NCI-H748 (cell line): ENCODE data around the gene POTEH.
"Not testable (repeated sequence)": the region's sequence is repeated elsewhere in the genome, so short reads cannot be mapped to it uniquely, and the experiment has no call there.

ENCODE experiments used
- DNase-seq: peaks from one replicate; lab custom pipeline; 2025; ENCODE audit not compliant: unreplicated experiment; lab: John Stamatoyannopoulos, UW

POTEH gene

DNA sequence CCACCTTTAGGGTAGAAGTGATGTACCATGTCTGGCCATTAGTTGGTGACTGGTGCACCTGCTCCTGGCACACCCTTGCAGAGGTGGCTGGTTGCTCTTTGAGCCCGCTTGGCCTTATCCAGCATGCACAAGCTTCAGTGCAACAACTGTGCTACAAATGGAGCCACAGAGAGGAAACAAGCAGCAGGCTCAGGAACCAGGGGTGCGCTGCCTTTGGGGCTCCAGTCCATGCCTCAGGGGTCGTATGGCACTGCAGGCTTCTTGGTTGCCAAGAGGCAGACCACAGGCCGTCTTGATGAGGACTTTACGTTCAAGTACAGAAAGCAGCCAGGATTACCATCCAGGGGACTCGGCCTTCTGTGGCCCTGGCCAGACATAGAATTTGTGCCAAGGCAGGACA is 44.6 kb downstream of the POTEH start:
- not testable (repeated sequence) for DNase-seq

DNA sequence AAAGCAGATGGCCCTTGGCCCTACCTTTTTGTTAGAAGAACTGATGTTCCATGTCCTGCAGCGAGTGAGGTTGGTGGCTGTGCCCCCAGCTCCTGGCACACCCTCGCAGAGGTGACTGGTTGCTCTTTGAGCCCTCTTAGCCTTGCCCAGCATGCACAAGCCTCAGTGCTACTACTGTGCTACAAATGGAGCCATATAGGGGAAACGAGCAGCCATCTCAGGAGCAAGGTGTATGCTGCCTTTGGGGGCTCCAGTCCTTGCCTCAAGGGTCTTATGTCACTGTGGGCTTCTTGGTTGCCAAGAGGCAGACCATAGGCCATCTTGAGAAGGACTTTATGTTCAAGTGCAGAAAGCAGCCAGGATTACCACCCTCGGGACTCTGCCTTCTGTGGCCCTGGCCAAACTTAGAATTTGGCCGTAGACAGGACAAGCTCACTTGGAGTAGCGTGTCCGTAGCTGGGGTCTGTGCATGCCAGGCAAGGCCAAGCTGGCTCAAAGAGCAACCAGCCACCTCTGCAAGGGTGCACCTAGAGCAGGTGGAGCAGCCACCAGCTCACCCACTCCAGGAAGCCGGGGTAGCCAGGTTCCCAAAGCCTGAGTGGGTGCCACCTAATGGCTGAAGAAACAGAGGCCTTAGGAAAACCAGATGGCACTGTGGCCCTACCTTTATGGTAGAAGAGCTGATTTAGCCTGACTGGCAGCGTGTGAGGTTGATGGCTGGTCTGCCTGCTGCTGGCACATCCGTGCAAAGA is 48.5 kb downstream of the POTEH start:
- DNase-seq: not testable (repeated sequence)

DNA sequence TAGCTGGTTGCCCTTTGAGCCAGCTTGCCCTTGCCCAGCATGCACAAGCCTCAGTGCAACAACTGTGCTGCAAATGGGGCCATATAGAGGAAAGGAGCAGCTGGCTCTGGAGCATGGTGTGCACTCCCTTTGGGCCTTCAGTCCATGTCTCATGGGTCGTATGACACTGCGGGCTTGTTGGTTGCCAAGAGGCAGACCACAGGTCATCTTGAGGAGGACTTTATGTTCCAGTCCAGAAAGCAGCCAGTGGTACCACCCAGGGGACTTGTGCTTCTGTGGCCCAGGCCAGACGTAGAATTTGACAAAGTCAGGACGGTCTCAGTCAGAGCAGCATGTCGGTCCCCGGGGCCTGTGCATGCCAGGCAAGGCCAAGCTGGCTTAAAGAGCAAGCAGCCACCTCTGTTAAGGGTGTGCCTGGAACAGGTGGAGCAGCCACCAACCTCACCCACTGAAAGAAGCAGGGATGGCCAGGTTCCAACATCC is 49.1 kb downstream of the POTEH start:
- not testable (repeated sequence) for DNase-seq

DNA sequence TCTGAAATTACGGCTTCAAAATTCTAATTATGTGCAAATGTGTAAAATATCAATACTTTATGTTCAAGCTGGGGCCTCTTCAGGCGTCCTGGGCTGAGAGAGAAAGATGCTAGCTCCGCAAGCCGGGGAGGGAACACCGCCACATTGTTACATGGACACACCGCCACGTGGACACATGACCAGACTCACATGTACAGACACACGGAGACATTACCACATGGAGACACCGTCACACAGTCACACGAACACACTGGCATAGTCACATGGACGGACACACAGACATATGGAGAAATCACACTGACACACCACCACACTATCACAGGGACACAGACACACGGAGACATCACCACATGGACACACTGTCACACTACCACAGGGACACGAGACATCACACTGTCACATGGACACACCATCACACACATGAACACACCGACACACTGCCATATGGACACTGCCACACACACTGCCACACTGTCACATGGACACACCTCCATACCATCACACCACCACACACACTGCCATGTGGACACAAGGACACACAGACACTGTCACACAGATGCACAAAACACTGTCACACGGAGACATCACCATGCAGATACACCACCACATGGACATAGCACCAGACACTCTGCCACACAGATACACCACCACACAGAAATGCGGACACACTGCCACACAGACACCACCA is 58.0 kb downstream of the POTEH start:
- not testable (repeated sequence) for DNase-seq

DNA sequence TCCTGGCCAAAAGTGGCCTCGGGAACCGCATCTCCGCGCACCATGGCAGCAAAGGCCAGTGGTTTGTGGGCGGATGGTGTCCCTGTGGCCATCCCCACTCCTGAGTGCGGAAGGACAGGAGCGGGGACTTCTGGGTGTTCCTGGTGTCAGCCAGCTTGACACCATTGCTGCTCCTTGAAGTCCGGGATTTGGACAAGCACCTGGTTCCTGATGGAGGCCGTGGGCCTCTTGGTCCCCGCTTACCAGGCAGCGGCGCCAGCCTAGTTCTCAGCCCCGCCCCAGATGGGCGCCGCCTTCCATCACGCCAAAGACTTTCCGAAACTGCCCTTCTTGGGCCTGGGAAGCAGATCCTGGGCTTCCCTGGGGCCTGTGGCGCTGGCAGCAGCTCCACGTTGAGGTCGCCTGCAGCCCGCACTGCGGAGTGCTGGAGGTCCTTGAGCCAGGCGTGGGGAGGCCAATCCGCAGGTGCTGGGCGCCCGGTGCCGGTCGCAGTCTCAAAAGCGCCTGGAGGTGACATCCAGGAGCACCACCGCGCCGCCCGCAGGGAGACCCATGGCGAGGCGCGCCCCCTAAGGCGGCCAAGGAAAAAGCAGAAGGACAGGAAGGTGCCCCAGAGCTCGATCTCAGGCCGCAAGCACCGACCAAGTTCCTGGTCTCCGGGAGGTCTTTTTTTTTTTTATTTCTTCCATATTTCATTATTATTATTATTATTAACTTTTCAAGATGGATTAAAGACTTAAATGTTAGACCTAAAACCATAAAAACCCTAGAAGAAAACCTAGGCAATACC is 59.5 kb downstream of the POTEH start:
- not testable (repeated sequence) for DNase-seq

DNA sequence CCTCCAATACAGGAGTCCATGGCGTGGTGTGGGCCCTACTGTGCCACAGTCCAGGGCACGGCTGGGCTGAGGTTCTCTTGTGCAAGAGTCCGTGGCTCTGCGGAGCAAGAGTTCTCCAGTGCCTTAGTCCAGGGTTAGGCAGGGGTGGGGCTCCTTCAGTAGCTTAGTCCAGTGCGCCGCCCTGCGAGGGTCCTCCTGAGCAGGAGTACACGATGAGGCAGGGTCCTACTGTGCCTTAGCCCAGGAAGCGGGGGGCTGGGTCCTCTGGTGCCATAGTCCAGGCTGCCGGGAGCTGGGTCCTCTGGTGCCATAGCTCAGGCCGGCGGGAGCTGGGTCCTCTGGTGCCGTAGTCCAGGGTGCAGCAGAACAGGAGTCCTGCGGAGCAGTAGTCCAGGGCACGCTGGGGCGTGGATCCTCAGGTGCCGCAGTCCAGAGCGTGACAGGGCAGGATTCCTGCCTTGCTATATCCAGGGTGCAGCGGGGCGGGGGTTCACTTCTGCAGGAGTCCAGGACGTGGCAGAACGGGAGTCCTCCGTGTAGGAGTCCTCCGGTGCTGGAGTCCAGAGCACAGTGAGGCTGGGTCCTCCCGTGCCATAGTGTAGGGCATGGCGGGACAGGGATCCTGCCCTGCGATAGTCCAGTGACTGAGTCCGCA is 69.7 kb downstream of the POTEH start:
- not testable (repeated sequence) for DNase-seq

DNA sequence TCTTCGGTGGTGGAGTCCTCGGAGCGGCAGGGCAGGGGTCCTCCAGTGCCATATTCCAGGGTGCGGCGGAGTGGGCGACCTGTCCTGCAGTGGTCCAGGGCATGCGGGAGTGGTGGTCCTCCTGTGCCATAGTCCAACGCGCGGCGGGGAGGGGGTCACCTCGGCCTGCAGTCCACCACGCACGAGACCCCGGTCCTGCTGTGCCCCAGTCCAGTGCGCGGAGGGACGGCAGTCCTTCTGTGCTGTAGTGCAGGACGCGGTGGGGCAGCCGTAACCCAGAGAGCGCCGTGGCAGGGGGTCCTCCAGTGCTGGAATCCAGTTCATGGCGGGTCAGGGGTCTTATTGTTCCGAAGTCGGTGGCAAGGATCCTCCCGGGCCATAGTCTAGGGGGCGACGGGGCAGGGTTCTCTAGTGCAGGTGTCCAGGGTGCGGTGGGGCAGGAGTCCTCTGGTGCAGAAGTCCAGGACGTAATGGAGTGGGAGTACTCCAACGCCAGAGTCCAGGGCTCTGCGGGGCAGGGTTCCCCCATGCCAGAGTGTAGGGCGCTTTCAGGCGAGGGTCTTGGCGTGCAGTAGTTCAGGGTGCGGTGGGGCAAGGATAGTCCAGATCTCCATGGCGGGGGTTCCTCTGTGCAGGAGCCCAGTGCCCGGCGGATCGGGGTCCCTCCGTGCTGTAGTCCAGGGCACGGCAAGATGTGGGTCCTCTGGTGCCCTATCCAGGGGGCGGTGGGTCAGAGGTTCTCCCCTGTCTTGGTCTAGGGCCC is 70.7 kb downstream of the POTEH start:
- not testable (repeated sequence) for DNase-seq

DNA sequence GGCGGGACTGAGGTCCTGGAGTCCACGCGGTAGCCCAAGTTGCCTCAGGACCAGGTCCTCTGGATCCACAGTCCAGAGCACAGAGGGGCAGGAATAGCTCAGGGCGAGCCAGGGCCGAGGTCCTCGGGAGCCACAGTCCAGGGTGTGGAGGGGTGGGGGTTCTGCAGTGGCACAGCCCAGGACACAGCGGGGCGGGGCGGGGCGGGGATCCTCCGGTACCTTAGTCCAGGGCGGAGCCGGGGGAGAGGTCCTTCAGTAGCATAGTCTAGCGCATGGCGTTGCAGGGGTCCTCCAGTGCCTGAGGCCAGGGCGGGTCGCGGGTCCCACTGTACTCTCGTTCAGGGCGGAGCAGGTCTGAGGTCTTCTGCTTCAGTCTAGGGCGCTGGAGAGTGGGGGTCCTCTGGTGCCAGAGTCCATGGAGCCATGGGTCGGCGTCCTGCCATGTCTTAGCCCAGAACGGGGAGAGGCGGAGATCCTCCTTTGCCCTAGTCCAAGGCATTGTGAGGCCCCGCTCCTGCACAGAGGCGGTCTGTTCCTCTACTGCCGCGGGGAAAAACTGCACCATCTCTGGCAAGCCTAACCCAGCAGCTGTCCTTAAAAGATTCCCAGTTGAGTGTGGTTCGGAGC is 71.4 kb downstream of the POTEH start:
- DNase-seq: not testable (repeated sequence)

DNA sequence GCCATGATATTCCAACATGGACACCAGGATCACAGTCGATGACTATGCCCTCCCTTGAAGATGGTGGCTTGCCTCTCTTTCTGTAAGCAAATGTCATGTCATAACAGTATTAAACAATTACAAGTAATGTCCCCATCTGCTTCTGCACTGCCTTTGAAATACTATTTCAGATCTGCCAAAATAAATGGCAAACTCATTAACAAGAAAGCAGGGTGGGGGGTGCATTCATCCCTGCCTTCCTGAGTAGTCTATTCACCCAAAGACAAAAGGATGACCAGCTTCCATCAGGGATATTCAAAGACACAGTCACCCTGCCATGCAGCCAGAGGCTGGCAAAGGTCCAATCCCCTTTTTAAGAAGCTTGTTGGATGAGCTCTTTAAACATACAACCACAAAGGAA is 73.7 kb downstream of the POTEH start:
- not testable (repeated sequence) for DNase-seq
